Psoas muscle (tissue), 8 donors: ENCODE data around the gene WRAP73. TPM values are rescaled to one million over a fixed set of nuclear protein-coding genes. Genes with fewer than 3 reads are reported as not detected.

Experiments
- ATAC-seq, 4 donors: fragments of 200-7000 bp; cut with Tn5 transposase; one replicate each; pipeline ENCODE4 v1.9.1; 2020; ENCODE audit warnings: moderate library complexity in 3 of 4, mild to moderate bottlenecking in 2 of 4
- DNase-seq, 2 donors: peaks; one replicate each; pipeline ENCODE4 v3.0.0-alpha.2; 2020
- H3K27ac ChIP-seq: fragments of 200-600 bp; one replicate; pipeline ENCODE4 v1.8.0; 2022
- H3K27me3 ChIP-seq, 3 donors: fragments of 200-600 bp in 1 of 3; one replicate each; pipeline versions ENCODE4 v1.6.1 to v1.8.0; 2013 to 2022; ENCODE audit warnings: low read length in 2 of 3, mild to moderate bottlenecking in 2 of 3, moderate library complexity in 1 of 3; ENCODE audit not compliant: insufficient read depth in 3 of 3
- H3K36me3 ChIP-seq, 2 donors: fragments of 200-600 bp in 1 of 2; one replicate each; pipeline versions ENCODE4 v1.6.1 to v1.8.0; 2013 to 2022; ENCODE audit warnings: low read depth in 1 of 2, mild to moderate bottlenecking in 1 of 2, moderate library complexity in 1 of 2; ENCODE audit not compliant: insufficient read depth in 1 of 2
- H3K4me1 ChIP-seq: fragments of 200-600 bp; one replicate; pipeline ENCODE4 v1.8.0; 2022
- H3K4me3 ChIP-seq: fragments of 200-600 bp; one replicate; pipeline ENCODE4 v1.8.0; 2022; ENCODE audit warnings: mild to moderate bottlenecking
- H3K9me3 ChIP-seq: fragments of 200-600 bp; one replicate; pipeline ENCODE4 v1.8.0; 2022
- CTCF ChIP-seq: fragments of 200-600 bp; IDR thresholded peaks from one replicate; pipeline ENCODE4 v1.8.0; 2022; ENCODE audit warnings: antibody characterized with exemption
- WGBS, 3 donors: extraction: QIAGEN DNeasy Blood & Tissue Kit; methylation state at CpG; one replicate each; pipeline versions ENCODE4 v1.1.6 to v1.1.7; 2013; 5-methylcytosine and 5-hydroxymethylcytosine counted together
- intact Hi-C, 2 donors: fragments of 100-400 bp; cut with DNase I; formaldehyde crosslinking; loops; one replicate each; pipeline versions ENCODE4 v1.11.0 to v1.14.2; 2022
- long read RNA-seq, 2 donors: library from polyadenylated mRNA; unstranded; transcript quantifications; one replicate each; pipeline ENCODE4 v2.0.0, GENCODE V29; 2021
- polyA plus RNA-seq, 3 donors: library from polyadenylated mRNA; stranded (reverse); fragments of 200-250 nt; gene quantifications; one replicate each; pipeline ENCODE4 v1.2.3, GENCODE V29; 2013
- total RNA-seq, 4 donors: library from RNA; stranded (reverse); fragmentation: NEBNext Ultra II Directional in 2 of 4; extraction: Animal tissue kit (Norgen Biotek cat#: 25700) in 2 of 4; gene quantifications; one replicate each; pipeline versions ENCODE4 v1.2.1 to v1.2.4, GENCODE V29; 2021 to 2023
- donor health status: healthy with polysubstance abuse.
- donor health status: DM: no; HTN: no; CAD: no; lungs with moderate emphysema.
- donor health status: Bipolar disorder and iron deficiency.
- donor health status: healthy.
- donor health status: DM: yes; HTN: yes; CAD: no.
- donor health status: DM: no; HTN: no; CAD: no.
- donor health status: DM: no; HTN: no; CAD: no.
- donor health status: DM: yes; HTN: yes; CAD: no.

WRAP73 gene
- 10 to 100 TPM; 10.8 to 12.6 (median 11.7) TPM for total RNA-seq
- 10 to 100 TPM; 14.9 to 21.8 (median 20.2) TPM for polyA plus RNA-seq
- long read RNA-seq, donor 1, transcript WRAP73-201 (12 exons, 1,665 nt) = major isoform, 9 of 18 reads
- long read RNA-seq, donor 1, partial matches to known transcripts = 6 of 18 reads
- long read RNA-seq, donor 1, other reads (novel, unspliced or antisense) = 3 of 18 reads
- long read RNA-seq, donor 2, transcript WRAP73-201 (12 exons, 1,665 nt) = major isoform, 17 of 32 reads
- long read RNA-seq, donor 2, partial matches to known transcripts = 4 of 32 reads
- long read RNA-seq, donor 2, other reads (novel, unspliced or antisense) = 7 of 32 reads

- Histone ChIP-seq H3K4me1 (peaks cover 8% of the 10 kb centered on the region), H3K9me3 (no peaks in the 10 kb centered on the region), H3K27me3 (peaks cover 0 to 44% (median 32%) of the 10 kb centered on the region in 3 donors), H3K36me3 (peaks cover 0 to 32% of the 10 kb centered on the region in 2 donors), H3K4me3 (peak within 1 kb of the TSS; percentile 100), H3K27ac (peak within 1 kb of the TSS; percentile 65)
- TF ChIP-seq CTCF = peak; percentile 9
- DNase-seq = peak; percentile 91 to 94
- WGBS, 3 donors = 3 to 4% (median 4%) methylated on average over 57 to 60 of the region's 60 CpGs
- peak; percentile 94 to 99 (median 96) for ATAC-seq
- intact Hi-C loops = loop anchor here in 1 of 2 donors (10.0 kb wide), 1 partner anchor 255 kb away; the partner anchor contains the start of gene C1orf174
Measured at GRCh38 chr1:3649342-3650247, at the start of gene WRAP73. TSS of gene WRAP73 (minus strand) at chr1:3650103. CDS start at chr1:3649999, 104 bp downstream.

- intact Hi-C loops = no loop called here
- DNase-seq (no peak), ATAC-seq (no peak)
- no peaks in the 10 kb centered on the region for H3K4me1 ChIP-seq
- no peak overlapping the region for H3K27ac ChIP-seq
- no peak for TF ChIP-seq CTCF
- no peaks in the 10 kb centered on the region for H3K36me3 ChIP-seq
- H3K9me3 ChIP-seq = no peaks in the 10 kb centered on the region
- peaks cover 0 to 2% (median 0%) of the 10 kb centered on the region in 3 donors for H3K27me3 ChIP-seq
- WGBS, 3 donors = 50 to 67% (median 62%) methylated on average over 18 of the region's 18 CpGs
- H3K4me3 ChIP-seq = no peak overlapping the region
Measured at GRCh38 chr1:3699596-3699995, 49.7 kb upstream of the WRAP73 start.

GRCh38 chr1:3698660-3699408 lies 48.9 kb upstream of the WRAP73 start:
- 89 to 91% (median 91%) methylated on average over 29 of the region's 29 CpGs for WGBS, 3 donors
- intact Hi-C loops = no loop called here
- no peaks in the 10 kb centered on the region for H3K36me3 ChIP-seq
- H3K9me3 ChIP-seq = no peaks in the 10 kb centered on the region
- DNase-seq (no peak), ATAC-seq (no peak)
- H3K27me3 ChIP-seq = peaks cover 0 to 2% (median 0%) of the 10 kb centered on the region in 3 donors
- no peak overlapping the region for H3K4me3 ChIP-seq
- no peak for TF ChIP-seq CTCF
- no peaks in the 10 kb centered on the region for H3K4me1 ChIP-seq
- no peak overlapping the region for H3K27ac ChIP-seq

- intact Hi-C loops = loop anchor here in 1 of 2 donors (2.0 kb wide), 1 partner anchor 27 kb away; no protein-coding TSS in a partner anchor
- 68 to 82% (median 75%) methylated on average over 12 of the region's 12 CpGs for WGBS, 3 donors
- no peak for TF ChIP-seq CTCF
- no peak overlapping the region for H3K4me3 ChIP-seq
- no peaks in the 10 kb centered on the region for H3K9me3 ChIP-seq
- DNase-seq (no peak), ATAC-seq (no peak)
- no peak overlapping the region for H3K27ac ChIP-seq
- no peaks in the 10 kb centered on the region for H3K4me1 ChIP-seq
- no peaks in the 10 kb centered on the region for H3K36me3 ChIP-seq
- H3K27me3 ChIP-seq = peaks cover 0 to 2% (median 0%) of the 10 kb centered on the region in 3 donors
Measured at GRCh38 chr1:3697810-3698209, 47.9 kb upstream of the WRAP73 start.
